HCT116 (cell line): ENCODE data around the gene WWOX. TPM values are rescaled to one million over a fixed set of nuclear protein-coding genes. Genes with fewer than 3 reads are reported as not detected.

Experiments
- ATAC-seq: fragments of 200-7000 bp; cut with Tn5 transposase; 2 replicates; pipeline ENCODE4 v1.9.1; 2020; ENCODE audit warnings: mild to moderate bottlenecking, moderate library complexity
- BruUV-seq: library from RNA; stranded (reverse); fragments of 400-500 nt; replicated peaks from 2 replicates; lab custom pipeline; 2021; lab: Mats Ljungman, UMichigan
- CTCF ChIA-PET: fragments of 300-600 bp; sonication (Branson Sonifier 250); formaldehyde crosslinking; loops from one replicate; lab custom pipeline; 2021; ENCODE audit warnings: antibody characterized with exemption; lab: Charles Lee
- POLR2A ChIA-PET: fragments of 300-600, 350-600 bp; sonication (Branson Sonifier 250); formaldehyde crosslinking; loops from one replicate; lab custom pipeline; 2021; ENCODE audit warnings: antibody characterized with exemption; lab: Charles Lee
- RAD21 ChIA-PET, 2 experiments: fragments of 300-600 bp; sonication (Branson Sonifier 250); formaldehyde crosslinking; loops; one replicate each; lab custom pipeline; 2023; ENCODE audit warnings: low total read pairs in 2 of 2; ENCODE audit not compliant: uncharacterized antibody in 2 of 2, unreplicated experiment in 2 of 2, low non-redundant PET in 1 of 2; lab: Charles Lee
- DNase-seq: peaks from one replicate; pipeline ENCODE4 v3.0.0-alpha.2; 2010; ENCODE audit warnings: low read depth, low spot score
- H2AFZ ChIP-seq: fragments of 200-600 bp; shearing (Covaris generic), sonication (generic); 2 replicates; pipeline ENCODE4 v1.6.1; 2017; ENCODE audit warnings: low read depth, mixed run types, mixed read lengths, antibody characterized with exemption, low read length; ENCODE audit not compliant: poor library complexity, severe bottlenecking
- H3K27ac ChIP-seq: 2 replicates; pipeline ENCODE4 v1.5.1; 2012; ENCODE audit warnings: low read depth, low read length
- H3K27me3 ChIP-seq: fragments of 200-600 bp; sonication (generic); 2 replicates; pipeline ENCODE4 v1.6.1; 2016; ENCODE audit warnings: mixed run types, low read length, mixed read lengths; ENCODE audit not compliant: insufficient read depth
- H3K36me3 ChIP-seq, 2 experiments: fragments of 200-500 bp in 1 of 2; fragments of 200-600 bp in 1 of 2; sonication (Bioruptor generic) in 1 of 2; sonication (generic) in 1 of 2; 2 replicates each; pipeline versions ENCODE4 v1.5.1 to v1.6.1; 2014 to 2016; ENCODE audit warnings: low read length in 2 of 2, inconsistent platforms in 1 of 2, mixed read lengths in 1 of 2, mixed run types in 1 of 2; ENCODE audit not compliant: insufficient read depth in 2 of 2, control insufficient read depth in 1 of 2
- H3K4me1 ChIP-seq, 2 experiments: fragments of 200-600 bp in 1 of 2; sonication (generic) in 1 of 2; 2 replicates each; pipeline versions ENCODE4 v1.5.1 to v1.6.1; 2012 to 2017; ENCODE audit warnings: low read length in 2 of 2, inconsistent platforms in 1 of 2, mild to moderate bottlenecking in 1 of 2, mixed read lengths in 1 of 2, mixed run types in 1 of 2, moderate library complexity in 1 of 2; ENCODE audit not compliant: insufficient read depth in 2 of 2, control insufficient read depth in 1 of 2
- H3K4me2 ChIP-seq: fragments of 200-600 bp; sonication (generic); 2 replicates; pipeline ENCODE4 v1.6.1; 2017; ENCODE audit warnings: mixed run types, low read length, mixed read lengths
- H3K4me3 ChIP-seq, 2 experiments: fragments of 200-600 bp in 1 of 2; sonication (generic) in 1 of 2; replicated peaks in 1 of 2; 2 replicates each; pipeline ENCODE4 v1.5.1; 2011 to 2016; ENCODE audit warnings: low read length in 2 of 2, control low read depth in 1 of 2, low read depth in 1 of 2, mild to moderate bottlenecking in 1 of 2, mixed read lengths in 1 of 2, mixed run types in 1 of 2
- H3K79me2 ChIP-seq: fragments of 200-600 bp; sonication (generic); 2 replicates; pipeline ENCODE4 v1.6.1; 2017; ENCODE audit warnings: mild to moderate bottlenecking, mixed run types, low read length, moderate library complexity, mixed read lengths; ENCODE audit not compliant: insufficient read depth
- H3K9ac ChIP-seq: fragments of 200-600 bp; sonication (generic); 2 replicates; pipeline ENCODE4 v1.6.1; 2016; ENCODE audit warnings: low read length, mixed read lengths
- H3K9me2 ChIP-seq: fragments of 200-600 bp; sonication (generic), shearing (Covaris generic); 2 replicates; pipeline ENCODE4 v1.6.1; 2017; ENCODE audit warnings: mixed run types, mild to moderate bottlenecking, moderate library complexity; ENCODE audit not compliant: insufficient read depth
- H3K9me3 ChIP-seq, 2 experiments: fragments of 200-500 bp in 1 of 2; fragments of 200-600 bp in 1 of 2; sonication (Bioruptor generic) in 1 of 2; sonication (generic) in 1 of 2; 2 replicates each; pipeline ENCODE4 v1.6.1; 2014 to 2017; ENCODE audit warnings: low read length in 2 of 2, mixed read lengths in 2 of 2, inconsistent platforms in 1 of 2, low read depth in 1 of 2, mild to moderate bottlenecking in 1 of 2, mixed run types in 1 of 2, moderate library complexity in 1 of 2; ENCODE audit not compliant: control insufficient read depth in 1 of 2, insufficient read depth in 1 of 2
- H4K20me1 ChIP-seq: fragments of 200-600 bp; sonication (generic), shearing (Covaris generic); 2 replicates; pipeline ENCODE4 v1.6.1; 2017; ENCODE audit warnings: mixed run types, mild to moderate bottlenecking, moderate library complexity; ENCODE audit not compliant: insufficient read depth
- CEBPB ChIP-seq: IDR thresholded peaks from 2 replicates; pipeline ENCODE4 v1.6.1; 2012; ENCODE audit warnings: low read depth
- CTCF ChIP-seq, 3 experiments: fragments of 200-600 bp in 1 of 3; sonication (generic) in 1 of 3; IDR thresholded peaks in 2 of 3; conservative IDR thresholded peaks in 1 of 3; 2 replicates each; pipeline ENCODE4 v1.5.1; 2012 to 2017; ENCODE audit warnings: low read depth in 2 of 3, low read length in 2 of 3, antibody characterized with exemption in 1 of 3, borderline replicate concordance in 1 of 3, control low read depth in 1 of 3, mild to moderate bottlenecking in 1 of 3, mixed read lengths in 1 of 3, mixed run types in 1 of 3, moderate library complexity in 1 of 3; ENCODE audit not compliant: insufficient read depth in 1 of 3
- EGR1 ChIP-seq: IDR thresholded peaks from 2 replicates; pipeline ENCODE4 v1.6.1; 2012; ENCODE audit warnings: low read depth
- ELF1 ChIP-seq: IDR thresholded peaks from 2 replicates; pipeline ENCODE4 v1.6.1; 2012; ENCODE audit warnings: low read depth, borderline replicate concordance
- EZH2 ChIP-seq: fragments of 200-600 bp; sonication (generic); IDR thresholded peaks from 2 replicates; pipeline ENCODE4 v1.6.1; 2017; ENCODE audit warnings: antibody characterized with exemption, mixed run types
- EZH2phosphoT487 ChIP-seq: fragments of 200-600 bp; IDR thresholded peaks from 2 replicates; pipeline ENCODE4 v1.6.1; 2018; ENCODE audit warnings: antibody characterized with exemption, borderline replicate concordance
- FOSL1 ChIP-seq: IDR thresholded peaks from 2 replicates; pipeline ENCODE4 v1.6.1; 2012; ENCODE audit warnings: low read depth
- JUND ChIP-seq: IDR thresholded peaks from 2 replicates; pipeline ENCODE4 v1.6.1; 2012
- POLR2AphosphoS5 ChIP-seq: IDR thresholded peaks from 2 replicates; pipeline ENCODE4 v1.6.1; 2011; ENCODE audit warnings: mild to moderate bottlenecking, low read depth, low read length, moderate library complexity
- RAD21 ChIP-seq: IDR thresholded peaks from 2 replicates; pipeline ENCODE4 v1.6.1; 2012; ENCODE audit warnings: low read depth, mild to moderate bottlenecking
- SP1 ChIP-seq: IDR thresholded peaks from 2 replicates; pipeline ENCODE4 v1.6.1; 2012; ENCODE audit warnings: low read depth
- SRF ChIP-seq: IDR thresholded peaks from 2 replicates; pipeline ENCODE4 v1.6.1; 2012; ENCODE audit warnings: low read depth
- TCF7L2 ChIP-seq: IDR thresholded peaks from 2 replicates; pipeline ENCODE4 v1.7.0; 2011; ENCODE audit warnings: borderline replicate concordance, inconsistent platforms; ENCODE audit not compliant: insufficient read depth, insufficient read length; ENCODE audit errors: extremely low read depth
- ZFX ChIP-seq: fragments of 450-650 bp; IDR thresholded peaks from 2 replicates; pipeline ENCODE4 v1.6.1; 2017
- ZNF274 ChIP-seq: fragments of 200-500 bp; sonication (Bioruptor generic); IDR thresholded peaks from 2 replicates; pipeline ENCODE4 v1.6.1; 2014; ENCODE audit warnings: mild to moderate bottlenecking, low read depth, low read length, inconsistent platforms
- intact Hi-C: fragments of 100-400 bp; cut with micrococcal nuclease; formaldehyde crosslinking; loops from 2 replicates; pipeline ENCODE4 v1.10.0; 2022
- total RNA-seq: library from RNA; stranded (reverse); gene quantifications from one replicate; pipeline ENCODE4 v1.2.1, GENCODE V29; 2021; ENCODE audit not compliant: unreplicated experiment
- TF ChIP-seq, protein P1 (sequence below): IDR thresholded peaks from 2 replicates; pipeline ENCODE4 v1.6.1; 2012
- TF ChIP-seq, protein P2 (sequence below): IDR thresholded peaks from 2 replicates; pipeline ENCODE4 v1.6.1; 2012
- TF ChIP-seq, protein P3 (sequence below): IDR thresholded peaks from 2 replicates; pipeline ENCODE4 v1.6.1; 2012; ENCODE audit warnings: low read depth
- TF ChIP-seq, protein P4 (sequence below): IDR thresholded peaks from 2 replicates; pipeline ENCODE4 v1.6.1; 2011; ENCODE audit warnings: mild to moderate bottlenecking, low read length, moderate library complexity; ENCODE audit not compliant: insufficient replicate concordance; ENCODE audit errors: extremely low read depth

The WWOX gene
- total RNA-seq, 1 experiment from 2014 or later: 13.7 TPM

DNA sequence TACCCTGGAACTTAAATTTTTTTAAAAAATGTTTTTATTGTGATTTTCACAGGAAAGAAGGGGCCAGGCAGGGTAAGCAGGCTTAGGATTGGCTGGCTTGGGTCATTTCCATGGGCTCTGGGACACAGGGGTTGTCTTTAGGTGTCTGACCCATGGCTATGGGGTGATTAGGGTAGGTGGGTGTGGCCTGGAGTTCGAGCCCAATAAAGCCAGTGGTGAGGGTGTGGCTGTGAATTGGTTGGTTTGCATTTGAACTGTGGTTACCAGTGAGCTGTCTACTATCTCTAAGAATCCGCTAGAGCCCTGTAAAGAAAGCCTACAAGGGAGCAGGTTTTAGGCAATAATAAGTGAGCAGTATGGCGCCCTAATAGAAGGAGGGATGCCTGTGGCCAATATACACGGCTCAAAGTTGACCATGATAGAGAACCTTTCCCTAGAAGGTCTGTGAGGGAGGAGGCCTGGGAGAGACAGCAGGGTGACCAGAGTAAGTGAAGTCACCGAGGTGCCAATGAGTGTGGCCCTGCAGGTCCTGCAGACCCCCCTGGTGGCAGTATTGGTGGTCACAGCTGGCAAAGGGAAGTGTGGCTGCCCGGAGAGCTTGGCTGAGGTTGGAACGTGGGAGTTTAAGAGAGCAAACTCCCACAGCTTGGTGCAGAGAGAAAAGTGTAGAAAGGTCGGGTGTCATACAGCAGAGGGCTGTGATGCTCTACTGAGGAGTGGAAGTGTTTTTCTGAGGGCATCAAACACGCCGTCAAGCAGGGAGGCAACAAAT lies 454.0 kb downstream of the WWOX start:
- no peak overlapping the region for H2AFZ ChIP-seq
- BruUV-seq: no TSS peak
- no peak overlapping the region for H3K9ac ChIP-seq
- H3K4me1 ChIP-seq: no peaks in the 10 kb centered on the region
- POLR2A ChIA-PET: no interaction called here
- no peak overlapping the region for H3K27ac ChIP-seq
- RAD21 ChIA-PET: no interaction called here
- H3K27me3 ChIP-seq: no peaks in the 10 kb centered on the region
- ATAC-seq (no peak), DNase-seq (no peak)
- no peaks in the 10 kb centered on the region for H3K9me3 ChIP-seq
- no peaks in the 10 kb centered on the region for H3K9me2 ChIP-seq
- no peak for TF ChIP-seq CTCF (IDR thresholded peaks at IDR 0.05 in 2 of 3, conservative IDR thresholded peaks at IDR 0.05 in 1 of 3; ENCODE audit: borderline replicate concordance in 1 of 3, insufficient read depth in 1 of 3, low read depth in 2 of 3, low read length in 2 of 3)
- TF ChIP-seq, protein P1, sequence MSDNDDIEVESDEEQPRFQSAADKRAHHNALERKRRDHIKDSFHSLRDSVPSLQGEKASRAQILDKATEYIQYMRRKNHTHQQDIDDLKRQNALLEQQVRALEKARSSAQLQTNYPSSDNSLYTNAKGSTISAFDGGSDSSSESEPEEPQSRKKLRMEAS: no peak
- TF ChIP-seq ZNF274: no peak
- no peak for TF ChIP-seq TCF7L2
- no peak for TF ChIP-seq ZFX
- TF ChIP-seq SP1: no peak
- TF ChIP-seq, protein P2, sequence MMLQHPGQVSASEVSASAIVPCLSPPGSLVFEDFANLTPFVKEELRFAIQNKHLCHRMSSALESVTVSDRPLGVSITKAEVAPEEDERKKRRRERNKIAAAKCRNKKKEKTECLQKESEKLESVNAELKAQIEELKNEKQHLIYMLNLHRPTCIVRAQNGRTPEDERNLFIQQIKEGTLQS: no peak
- no peak for TF ChIP-seq EZH2
- TF ChIP-seq, protein P3, sequence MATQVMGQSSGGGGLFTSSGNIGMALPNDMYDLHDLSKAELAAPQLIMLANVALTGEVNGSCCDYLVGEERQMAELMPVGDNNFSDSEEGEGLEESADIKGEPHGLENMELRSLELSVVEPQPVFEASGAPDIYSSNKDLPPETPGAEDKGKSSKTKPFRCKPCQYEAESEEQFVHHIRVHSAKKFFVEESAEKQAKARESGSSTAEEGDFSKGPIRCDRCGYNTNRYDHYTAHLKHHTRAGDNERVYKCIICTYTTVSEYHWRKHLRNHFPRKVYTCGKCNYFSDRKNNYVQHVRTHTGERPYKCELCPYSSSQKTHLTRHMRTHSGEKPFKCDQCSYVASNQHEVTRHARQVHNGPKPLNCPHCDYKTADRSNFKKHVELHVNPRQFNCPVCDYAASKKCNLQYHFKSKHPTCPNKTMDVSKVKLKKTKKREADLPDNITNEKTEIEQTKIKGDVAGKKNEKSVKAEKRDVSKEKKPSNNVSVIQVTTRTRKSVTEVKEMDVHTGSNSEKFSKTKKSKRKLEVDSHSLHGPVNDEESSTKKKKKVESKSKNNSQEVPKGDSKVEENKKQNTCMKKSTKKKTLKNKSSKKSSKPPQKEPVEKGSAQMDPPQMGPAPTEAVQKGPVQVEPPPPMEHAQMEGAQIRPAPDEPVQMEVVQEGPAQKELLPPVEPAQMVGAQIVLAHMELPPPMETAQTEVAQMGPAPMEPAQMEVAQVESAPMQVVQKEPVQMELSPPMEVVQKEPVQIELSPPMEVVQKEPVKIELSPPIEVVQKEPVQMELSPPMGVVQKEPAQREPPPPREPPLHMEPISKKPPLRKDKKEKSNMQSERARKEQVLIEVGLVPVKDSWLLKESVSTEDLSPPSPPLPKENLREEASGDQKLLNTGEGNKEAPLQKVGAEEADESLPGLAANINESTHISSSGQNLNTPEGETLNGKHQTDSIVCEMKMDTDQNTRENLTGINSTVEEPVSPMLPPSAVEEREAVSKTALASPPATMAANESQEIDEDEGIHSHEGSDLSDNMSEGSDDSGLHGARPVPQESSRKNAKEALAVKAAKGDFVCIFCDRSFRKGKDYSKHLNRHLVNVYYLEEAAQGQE: no peak
- TF ChIP-seq EZH2phosphoT487: no peak
- TF ChIP-seq RAD21: no peak
- no peak for TF ChIP-seq ELF1
- no peak for TF ChIP-seq EGR1
- TF ChIP-seq CEBPB: no peak
- no peak for TF ChIP-seq JUND
- TF ChIP-seq FOSL1: no peak
- TF ChIP-seq POLR2AphosphoS5: no peak
- TF ChIP-seq SRF: no peak
- TF ChIP-seq, protein P4, sequence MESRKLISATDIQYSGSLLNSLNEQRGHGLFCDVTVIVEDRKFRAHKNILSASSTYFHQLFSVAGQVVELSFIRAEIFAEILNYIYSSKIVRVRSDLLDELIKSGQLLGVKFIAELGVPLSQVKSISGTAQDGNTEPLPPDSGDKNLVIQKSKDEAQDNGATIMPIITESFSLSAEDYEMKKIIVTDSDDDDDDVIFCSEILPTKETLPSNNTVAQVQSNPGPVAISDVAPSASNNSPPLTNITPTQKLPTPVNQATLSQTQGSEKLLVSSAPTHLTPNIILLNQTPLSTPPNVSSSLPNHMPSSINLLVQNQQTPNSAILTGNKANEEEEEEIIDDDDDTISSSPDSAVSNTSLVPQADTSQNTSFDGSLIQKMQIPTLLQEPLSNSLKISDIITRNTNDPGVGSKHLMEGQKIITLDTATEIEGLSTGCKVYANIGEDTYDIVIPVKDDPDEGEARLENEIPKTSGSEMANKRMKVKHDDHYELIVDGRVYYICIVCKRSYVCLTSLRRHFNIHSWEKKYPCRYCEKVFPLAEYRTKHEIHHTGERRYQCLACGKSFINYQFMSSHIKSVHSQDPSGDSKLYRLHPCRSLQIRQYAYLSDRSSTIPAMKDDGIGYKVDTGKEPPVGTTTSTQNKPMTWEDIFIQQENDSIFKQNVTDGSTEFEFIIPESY: no peak
- H3K36me3 ChIP-seq: no peaks in the 10 kb centered on the region
- no peak overlapping the region for H3K4me2 ChIP-seq
- H3K4me3 ChIP-seq: no peak overlapping the region
- no peaks in the 10 kb centered on the region for H4K20me1 ChIP-seq
- CTCF ChIA-PET: no interaction called here
- no peaks in the 10 kb centered on the region for H3K79me2 ChIP-seq
- intact Hi-C loops: no loop called here
